Erythroblast (primary cell): ENCODE results near the gene DLG2.
A peak's percentile ranks its signal among the peaks of the same experiment; 100 is the strongest.
"Not testable (repeated sequence)": the region's sequence is repeated elsewhere in the genome, so short reads cannot be mapped to it uniquely, and the experiment has no call there.

Experiments used
- DNase-seq, 2 experiments: peaks; one replicate each; lab custom pipeline; 2025; lab: John Stamatoyannopoulos, UW
- GATA1 ChIP-seq: IDR thresholded peaks from 2 replicates; pipeline ENCODE4 v1.6.1; 2011; ENCODE audit warnings: low read depth, mild to moderate bottlenecking, control low read depth, low read length, moderate library complexity
- POLR2A ChIP-seq: IDR thresholded peaks from 2 replicates; pipeline ENCODE4 v1.6.1; 2011; ENCODE audit warnings: mild to moderate bottlenecking, low read length

The DLG2 gene

DNA sequence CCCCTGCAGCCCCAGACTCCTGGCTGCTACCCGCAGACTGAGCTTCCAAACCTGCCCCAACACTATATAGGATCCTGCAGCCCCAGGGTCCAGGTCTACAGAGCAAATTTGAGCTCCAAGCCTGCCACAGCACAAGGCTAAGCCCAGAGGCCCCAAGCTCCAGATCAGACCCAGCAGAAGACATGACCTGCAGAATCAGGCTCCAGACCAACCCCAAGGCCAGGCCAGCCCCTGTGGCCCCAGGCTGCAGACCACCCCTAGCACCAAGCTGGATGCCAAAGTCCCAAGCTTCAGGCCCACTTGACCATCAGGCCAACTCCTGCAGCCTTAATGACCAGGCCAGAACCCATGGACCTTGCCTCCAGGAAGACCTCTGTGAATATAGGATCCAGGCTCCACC lies 145.3 kb downstream of the DLG2 start:
- TF ChIP-seq POLR2A = no peak
- DNase-seq = no peak

DNA sequence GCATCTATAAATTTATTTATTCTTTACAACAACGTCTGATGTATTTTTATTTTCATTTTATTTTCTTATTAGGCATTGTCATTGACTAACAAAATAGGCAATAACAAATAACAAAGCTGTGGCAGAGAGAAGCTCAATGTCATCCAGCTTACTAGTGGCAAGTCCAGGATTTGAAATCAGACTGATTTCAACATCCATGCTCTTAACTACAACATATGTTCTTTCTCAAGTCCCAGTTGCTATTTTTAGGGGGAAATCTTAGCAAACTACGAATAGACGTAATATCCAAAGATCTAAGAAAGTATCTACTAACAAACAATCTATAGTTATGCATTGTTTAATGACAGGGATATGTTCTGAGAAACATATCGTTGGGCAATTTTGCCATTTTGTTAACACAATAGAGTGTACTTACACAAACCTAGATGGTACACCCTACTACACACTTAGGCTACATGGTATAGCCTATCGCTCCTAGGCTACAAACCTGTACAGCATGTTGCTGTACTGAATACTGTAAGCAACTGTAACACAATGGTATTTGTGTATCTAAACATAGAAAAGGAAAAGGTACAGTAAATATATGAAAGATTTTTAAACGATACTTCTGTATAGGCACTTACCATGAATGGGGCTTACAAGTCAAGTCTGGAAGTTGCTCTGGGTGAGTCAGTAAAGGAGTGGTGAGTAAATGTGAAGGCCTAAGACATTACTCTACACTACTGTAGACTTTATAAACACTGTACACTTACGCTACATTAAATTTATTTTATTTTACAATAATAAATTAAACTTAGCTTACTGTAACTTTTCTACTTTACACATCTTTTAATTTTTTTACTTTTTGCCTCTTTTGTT lies 151.3 kb downstream of the DLG2 start:
- no peak for TF ChIP-seq GATA1
- DNase-seq = no peak

DNA sequence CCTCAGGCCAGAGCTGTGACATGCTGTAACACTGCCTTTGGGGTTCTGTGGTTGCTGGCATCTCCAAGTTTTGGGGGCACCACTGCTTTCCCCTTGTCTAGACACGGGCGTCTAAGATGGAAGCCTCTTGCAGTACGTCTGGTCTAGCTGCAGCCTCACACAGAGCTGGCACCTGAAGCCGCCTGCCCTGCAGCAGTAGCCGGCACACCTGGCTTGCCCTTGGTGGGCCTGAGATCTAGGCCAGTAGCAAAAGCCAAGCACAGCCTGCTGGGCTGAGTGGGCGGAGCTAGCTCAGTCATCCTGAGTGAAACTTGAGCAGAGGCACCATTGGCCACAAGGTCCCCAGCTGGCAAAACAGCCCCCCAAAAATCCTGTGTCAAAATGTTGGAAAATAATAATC lies 154.2 kb downstream of the DLG2 start:
- TF ChIP-seq POLR2A (no peak), GATA1 (no peak)
- no peak for DNase-seq

DNA sequence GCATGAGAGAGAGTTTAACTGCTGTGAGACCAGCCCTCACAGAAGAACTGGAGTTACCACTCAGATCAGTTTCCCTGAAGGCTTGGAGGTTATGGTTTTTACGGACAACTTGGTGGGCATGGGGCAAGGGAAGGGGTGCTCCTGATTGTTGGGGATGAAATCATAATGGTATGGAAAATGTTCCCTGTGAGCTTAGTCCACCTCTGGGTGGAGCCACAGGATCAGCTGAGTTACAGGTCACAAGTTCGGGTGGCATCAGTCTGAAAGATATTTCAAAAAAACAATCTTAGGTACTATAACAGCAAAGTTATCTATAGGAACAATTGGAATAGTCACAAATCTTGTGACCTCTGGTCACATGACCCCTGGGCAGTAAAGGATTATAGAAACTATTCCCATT lies 162.9 kb downstream of the DLG2 start:
- peak in 1 of 2 experiments; percentile 17 for DNase-seq
- no peak for TF ChIP-seq GATA1
- TF ChIP-seq POLR2A = no peak

DNA sequence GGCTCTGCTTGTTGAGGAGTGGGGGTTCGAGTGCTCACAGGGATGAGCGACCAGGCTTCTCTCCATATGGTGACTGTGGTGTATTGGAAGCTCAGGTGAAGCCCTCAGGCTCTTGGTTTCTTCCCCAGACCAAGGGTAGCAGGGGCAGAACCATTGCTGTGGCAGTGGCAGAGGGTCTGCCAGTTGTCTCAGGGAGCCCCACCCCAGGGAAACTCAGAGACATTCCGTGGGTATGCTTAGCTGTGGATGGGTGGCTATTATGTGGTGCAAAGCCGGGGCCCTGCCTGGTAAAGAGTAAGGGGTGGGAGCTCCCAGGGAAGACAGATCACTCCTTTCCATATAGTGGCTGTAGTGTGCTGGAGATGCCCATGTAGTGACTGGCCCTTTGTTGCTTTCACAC lies 167.8 kb downstream of the DLG2 start:
- no peak for DNase-seq
- no peak for TF ChIP-seq GATA1
- no peak for TF ChIP-seq POLR2A

DNA sequence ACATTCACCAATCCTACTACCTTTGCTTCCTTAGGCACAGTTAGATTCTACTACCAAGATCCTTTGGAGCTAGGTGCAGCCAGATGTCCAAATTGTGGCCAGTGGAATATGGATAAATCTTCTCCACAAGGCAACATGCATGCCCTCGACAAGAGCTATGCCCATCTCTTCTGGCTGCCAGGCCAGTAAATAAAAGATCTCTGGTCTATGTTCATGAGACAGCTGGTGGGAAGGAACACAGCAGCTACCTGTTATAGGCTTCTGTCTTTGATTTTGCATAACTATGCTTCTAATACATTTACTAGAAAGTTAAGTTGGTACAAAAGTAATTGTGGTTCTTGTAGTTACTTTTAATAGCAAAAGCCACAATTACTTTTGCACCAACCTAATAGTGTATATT lies 182.7 kb downstream of the DLG2 start:
- DNase-seq = no peak
- TF ChIP-seq GATA1 = no peak
- no peak for TF ChIP-seq POLR2A

DNA sequence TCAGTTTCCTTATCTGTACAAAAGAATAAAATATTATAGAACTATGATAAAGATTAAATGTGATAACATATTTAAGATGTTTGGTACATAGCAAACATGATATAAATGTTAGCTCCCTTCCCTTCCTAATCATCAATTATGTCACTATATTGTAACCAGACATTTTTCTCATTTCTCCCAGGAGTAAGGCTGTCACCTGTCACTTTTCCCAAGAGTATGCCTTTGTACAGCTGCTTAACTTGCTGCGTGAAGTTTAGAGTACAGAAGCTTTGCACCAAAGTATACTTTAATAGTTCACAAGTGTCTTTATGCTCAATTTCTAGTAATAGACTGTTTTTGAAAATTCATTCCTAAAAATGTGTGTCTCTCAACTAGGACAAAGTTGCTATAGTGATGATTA lies 186.9 kb downstream of the DLG2 start:
- no peak for DNase-seq
- TF ChIP-seq POLR2A = no peak
- TF ChIP-seq GATA1 = no peak

DNA sequence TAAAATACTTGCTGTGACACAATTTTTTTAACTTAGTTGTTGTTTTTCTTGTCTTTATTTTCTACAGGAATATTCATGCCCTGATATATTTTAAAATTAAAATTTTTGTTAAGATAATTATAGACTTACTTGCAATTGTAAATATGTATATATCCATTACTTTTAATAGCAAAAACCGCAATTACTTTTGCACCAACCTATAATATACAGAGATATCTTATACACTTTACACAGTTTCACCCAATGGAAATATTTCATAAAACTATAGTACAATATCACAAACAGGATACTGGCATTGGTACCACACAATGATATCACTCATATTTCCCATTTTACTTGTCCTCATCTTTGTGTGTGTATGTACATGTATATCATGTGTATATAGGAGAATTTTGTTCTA lies 188.8 kb downstream of the DLG2 start:
- no peak for DNase-seq
- TF ChIP-seq GATA1 (no peak), POLR2A (no peak)

DNA sequence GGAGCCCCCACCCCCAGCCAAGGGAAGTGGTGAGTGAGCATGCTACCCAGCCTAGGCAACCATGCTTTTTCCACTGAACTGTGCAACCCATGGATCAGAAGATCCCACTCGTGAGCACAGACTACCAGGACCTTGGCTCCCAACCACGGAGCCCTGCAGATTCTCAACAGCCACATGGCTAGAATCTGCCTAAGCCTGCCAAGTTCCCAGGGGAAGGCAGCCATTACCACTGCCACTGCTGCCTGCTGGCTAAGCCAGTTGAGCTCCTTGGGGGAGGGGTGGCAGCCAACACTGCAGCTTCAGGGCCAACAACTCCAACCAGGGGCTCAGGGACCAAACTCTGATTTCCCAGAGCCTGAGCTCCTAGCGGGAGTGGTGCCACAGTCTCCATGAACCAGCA lies 195.8 kb downstream of the DLG2 start:
- DNase-seq = no peak
- TF ChIP-seq POLR2A (no peak), GATA1 (no peak)

DNA sequence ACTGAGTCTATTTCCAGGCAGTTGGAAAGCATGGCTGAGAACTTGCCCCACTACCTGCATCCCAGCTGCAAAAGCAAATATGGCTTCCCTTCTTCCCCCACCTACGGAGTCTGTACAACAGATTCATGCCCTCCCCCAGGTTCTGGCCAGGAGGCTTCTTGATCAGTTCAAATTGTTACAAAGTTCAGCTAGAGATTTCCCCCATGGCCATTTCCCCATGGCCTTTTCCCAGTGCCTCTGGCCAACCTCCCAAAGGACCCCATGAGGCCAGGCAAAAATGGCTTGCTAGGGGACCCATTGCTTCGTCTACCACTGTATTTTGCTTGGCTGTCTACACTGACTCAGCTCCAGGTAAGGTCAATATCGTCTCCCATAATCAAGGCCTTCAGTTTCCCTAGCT lies 203.3 kb downstream of the DLG2 start:
- TF ChIP-seq POLR2A (no peak), GATA1 (no peak)
- no peak for DNase-seq

DNA sequence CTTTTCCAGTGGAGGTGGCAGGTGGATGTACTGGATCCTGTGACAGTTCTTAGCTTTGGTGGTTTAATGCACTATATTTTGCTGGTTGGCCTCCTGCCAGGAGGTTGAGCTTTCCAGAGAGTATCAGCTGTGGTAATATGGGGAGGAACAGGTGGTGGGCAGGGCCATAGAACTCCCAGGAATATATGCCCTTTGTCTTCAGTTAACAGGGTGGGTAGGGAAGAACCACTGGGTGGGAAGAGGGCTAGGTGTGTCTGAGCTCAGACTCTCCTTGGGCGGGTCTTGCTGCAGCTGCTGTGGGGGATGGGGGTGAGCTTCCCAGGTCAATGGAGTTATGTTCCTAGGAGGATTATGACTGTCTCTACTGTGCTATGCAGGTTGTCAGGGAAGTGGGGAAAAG lies 203.8 kb downstream of the DLG2 start:
- no peak for TF ChIP-seq GATA1
- TF ChIP-seq POLR2A = no peak
- no peak for DNase-seq

DNA sequence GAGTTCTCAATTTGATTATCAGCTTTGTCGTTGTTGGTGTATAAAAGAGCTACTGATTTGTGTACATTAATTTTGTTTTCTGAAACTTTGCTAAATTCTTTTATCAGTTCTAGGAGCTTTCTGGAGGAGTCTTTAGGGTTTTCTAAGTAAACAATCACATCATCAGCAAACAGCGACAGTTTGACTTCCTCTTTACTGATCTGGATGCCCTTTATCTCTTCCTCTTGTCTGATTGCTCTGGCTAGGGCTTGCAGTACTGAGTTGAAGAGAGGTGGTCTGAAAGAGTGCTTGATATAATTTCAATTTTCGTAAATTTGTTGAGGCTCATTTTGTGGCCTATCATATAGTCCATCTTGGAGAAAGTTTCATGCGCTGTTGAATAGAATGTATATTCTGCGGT lies 213.0 kb downstream of the DLG2 start:
- DNase-seq = no peak
- TF ChIP-seq POLR2A (no peak), GATA1 (no peak)

DNA sequence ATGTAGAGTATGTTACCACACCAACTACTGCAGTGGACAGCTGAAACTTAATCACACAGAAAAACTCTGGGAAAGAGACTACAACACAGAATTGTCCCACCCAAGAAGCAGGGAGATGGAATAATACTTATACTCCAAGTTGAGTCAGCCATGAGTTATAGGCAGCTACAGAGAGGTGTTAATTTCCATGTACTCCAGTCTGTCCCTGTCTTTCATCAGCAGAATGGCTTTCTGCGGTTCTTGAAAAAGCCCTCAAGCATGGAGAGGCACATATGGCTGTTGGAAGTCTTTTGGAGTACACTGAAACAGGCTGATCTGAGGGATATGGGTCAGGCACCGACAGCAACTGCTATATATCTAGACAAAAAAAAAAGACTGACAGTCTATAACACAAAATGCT lies 219.5 kb downstream of the DLG2 start:
- TF ChIP-seq POLR2A (no peak), GATA1 (no peak)
- DNase-seq = no peak

DNA sequence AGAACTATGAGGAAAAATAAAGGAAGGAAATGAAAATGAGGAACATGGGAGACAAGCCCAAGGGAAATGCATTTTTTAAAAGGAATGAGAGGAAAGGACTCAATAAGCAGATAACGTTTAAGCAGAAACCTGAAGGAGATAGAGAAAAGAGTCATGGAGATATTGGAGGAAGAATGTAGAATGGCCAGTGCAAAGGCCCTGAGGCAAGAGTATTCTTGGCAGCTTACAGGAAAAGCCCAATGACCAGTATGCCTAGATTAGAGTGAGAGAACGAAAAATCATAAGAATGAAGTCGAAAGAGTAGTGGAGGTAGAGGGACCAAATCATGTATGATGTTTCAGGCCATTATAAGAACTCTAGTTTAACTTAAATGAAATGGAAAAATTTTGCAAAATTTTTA lies 220.3 kb downstream of the DLG2 start:
- TF ChIP-seq GATA1 (no peak), POLR2A (no peak)
- DNase-seq = no peak

DNA sequence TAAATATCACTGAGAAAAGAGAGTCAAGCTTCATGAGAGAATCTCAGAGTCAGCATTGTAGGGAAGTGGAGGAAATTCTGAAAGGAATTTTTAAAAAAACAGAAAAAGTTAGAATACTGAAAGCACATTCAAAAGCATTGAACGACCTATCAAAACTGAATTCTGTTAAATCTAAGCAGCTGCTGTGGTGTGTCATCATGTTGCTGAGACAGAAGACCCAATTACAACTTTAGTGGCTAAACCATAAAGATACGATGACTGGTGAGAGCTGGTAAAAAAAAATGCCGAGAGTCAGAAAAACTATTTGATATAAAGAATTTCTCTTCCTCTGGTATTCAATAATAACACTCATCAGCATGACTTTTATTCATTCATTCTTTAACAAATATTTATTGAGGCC lies 220.8 kb downstream of the DLG2 start:
- TF ChIP-seq POLR2A (no peak), GATA1 (no peak)
- no peak for DNase-seq

DNA sequence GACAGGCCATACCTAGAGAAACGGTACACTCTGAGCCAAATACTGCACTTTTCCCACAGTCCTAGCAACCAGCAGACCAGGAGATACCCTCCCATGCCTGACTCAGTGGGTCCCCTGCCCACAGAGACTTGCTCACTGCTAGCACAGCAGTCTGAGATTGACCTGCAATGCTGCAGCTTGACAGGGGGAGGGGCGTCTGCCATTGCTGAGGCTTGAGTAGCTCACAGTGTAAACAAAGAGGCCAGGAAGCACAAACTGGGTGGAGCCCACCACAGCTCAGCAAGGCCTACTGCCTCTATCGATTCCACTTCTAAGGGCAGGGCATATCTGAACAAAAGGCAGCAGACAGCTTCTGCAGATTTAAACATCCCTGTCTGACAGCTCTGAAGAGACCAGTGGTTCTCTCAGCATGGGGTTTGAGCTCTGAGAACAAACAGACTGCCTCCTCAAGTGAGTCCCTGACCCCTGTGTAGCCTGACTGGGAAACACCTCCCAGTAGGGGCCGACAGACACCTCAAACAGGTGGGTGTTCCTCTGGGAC lies 231.6 kb downstream of the DLG2 start:
- not testable (repeated sequence) for DNase-seq
